Cerebellar nuclear complex (tissue), 1 donor: Measurements from ENCODE around the gene DCST1.

Experiments used
- DNase-seq, 2 experiments: peaks; one replicate each; lab custom pipeline; 2025; lab: John Stamatoyannopoulos, UW

Gene DCST1

GRCh38 chr1:155073377-155074242 is 40.0 kb downstream of the DCST1 start:
- no peak for DNase-seq

DNA sequence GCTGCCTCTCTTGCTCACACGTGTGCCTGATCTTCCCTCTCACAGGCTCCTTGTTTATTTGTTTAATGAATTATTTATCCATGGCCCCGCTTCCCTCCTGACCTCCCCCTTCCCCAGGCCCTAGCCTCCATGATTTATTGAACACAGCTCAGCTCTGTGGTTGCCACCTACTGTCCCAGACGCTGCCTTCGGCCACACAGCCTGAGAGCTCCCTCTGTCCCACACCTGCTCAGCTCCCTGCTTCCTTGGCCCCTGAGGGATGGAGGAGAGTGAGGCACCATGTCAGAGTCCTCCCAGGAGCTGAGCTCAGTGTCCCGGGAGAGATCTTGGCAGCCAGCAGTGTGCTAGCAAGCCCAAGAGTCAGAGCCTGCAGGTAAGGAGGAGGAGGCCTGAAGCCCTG is 41.9 kb downstream of the DCST1 start:
- DNase-seq = no peak

DNA sequence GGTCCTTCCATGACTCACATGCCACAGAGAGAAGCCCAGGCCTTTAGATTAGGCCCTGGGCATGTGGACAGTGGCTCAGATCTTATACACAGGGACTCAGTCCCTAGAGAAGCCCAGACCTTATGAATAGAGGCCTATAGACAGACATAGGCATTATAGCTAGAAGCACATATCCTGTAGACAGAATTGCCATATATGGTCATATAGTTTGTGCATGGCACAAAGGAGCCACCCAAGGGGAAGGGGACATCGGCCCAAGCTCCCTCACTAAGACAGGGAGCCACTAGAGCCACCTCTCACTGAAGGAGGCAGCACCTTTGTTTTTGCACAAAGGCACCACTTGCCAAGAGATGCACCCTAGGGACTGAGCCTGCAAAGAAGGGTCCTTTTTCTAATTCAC is 42.7 kb downstream of the DCST1 start:
- no peak for DNase-seq

- no peak for DNase-seq
These were observed 43.7 kb downstream of the DCST1 start for GRCh38 chr1:155077346-155077745.

- no peak for DNase-seq
These were observed 44.3 kb downstream of the DCST1 start for GRCh38 chr1:155077758-155078445.

DNA sequence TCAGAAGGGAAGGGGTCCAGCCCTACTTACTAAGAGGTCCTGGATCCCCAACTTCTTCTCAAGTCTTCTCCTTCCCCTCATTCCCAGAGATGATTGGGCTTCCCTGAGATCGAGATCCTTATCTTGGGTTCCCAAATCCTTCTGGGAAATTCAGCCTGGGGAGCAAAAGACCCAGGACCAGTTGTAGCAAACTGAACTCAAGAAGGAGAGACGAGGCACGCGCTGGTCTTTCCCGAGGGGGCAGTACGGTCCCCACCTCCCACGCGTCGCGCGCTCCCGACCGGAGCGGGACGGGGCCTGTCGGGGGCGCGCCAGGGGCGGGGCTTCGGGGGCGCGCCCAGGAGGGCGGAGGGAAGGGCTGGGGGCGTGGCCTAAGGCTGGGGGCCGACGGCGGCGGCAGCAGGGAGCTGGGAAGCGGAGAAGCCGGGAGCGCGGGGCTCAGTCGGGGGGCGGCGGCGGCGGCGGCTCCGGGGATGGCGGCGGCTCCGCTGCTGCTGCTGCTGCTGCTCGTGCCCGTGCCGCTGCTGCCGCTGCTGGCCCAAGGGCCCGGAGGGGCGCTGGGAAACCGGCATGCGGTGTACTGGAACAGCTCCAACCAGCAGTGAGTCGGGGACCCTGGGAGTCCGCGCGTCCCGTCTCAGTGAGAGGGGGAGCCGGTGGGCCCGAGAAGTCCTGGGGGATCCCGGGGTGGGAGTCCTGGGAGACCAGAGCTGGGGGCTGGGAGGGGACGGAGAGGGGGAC is 45.0 kb downstream of the DCST1 start, which contains the start of gene EFNA3:
Gene EFNA3, plus strand, starts transcription at position 369 of the 741 bp plus-strand sequence. Its CDS starts 105 bp downstream, at position 474.
- no peak for DNase-seq

DNA sequence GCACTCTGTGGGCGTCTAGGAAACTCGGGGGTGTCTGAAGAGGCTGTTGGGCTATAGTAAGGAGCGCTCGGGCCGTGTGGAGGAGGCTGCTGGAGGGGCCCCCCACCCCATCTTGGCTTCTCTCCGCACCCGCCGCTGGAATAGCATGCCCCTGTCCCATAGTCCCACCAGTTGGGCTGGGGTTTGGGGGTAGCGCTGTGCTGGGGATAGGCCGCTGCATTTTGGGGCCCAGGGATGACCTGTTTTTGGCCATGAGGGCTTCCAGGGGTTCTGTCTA is 45.5 kb downstream of the DCST1 start:
- no peak for DNase-seq

DNA sequence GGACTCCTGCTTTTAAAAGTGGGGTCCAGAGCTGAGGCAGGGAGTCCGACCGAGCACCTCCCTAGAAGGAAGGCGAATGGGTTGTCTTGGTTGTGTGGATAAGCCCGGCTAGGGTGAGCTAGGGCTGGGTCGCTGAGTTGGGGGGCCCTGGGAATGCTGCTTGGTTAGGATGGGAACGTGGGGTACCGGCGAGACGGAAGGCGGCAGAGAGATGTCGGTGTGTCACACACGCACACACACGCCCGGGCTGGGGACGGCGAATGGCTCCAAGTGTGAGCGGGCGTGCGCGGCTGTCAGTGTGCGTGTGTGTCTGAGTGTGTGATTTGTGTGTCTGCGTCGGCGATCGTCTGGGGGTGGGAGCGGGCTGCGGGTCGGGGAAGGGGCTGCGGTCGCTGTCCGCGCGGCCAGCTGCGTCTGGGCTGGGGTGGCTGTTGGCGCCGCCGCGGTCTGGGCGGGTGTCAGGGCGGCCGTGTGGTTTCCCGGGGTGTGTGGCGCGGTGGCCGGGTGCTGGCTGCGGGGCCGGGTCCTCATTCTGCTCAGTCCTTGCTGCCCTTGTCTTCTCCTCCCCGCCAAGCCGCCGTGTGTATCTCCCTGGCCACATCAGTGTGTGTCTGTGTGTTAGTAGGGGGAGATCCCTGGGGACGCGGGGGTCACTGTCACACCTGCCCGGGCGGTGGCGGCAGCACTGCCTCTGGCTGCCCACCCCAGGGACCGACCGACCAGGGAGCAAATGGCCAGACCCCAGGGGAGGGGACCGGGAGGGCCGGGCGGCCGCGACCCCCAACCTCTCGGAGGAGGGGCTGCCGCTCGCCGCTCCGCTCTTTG is 46.1 kb downstream of the DCST1 start:
- no peak for DNase-seq

- no peak for DNase-seq
These were observed 46.9 kb downstream of the DCST1 start for GRCh38 chr1:155080312-155081228.

- DNase-seq = no peak
These were observed 48.1 kb downstream of the DCST1 start for GRCh38 chr1:155081472-155082300.

DNA sequence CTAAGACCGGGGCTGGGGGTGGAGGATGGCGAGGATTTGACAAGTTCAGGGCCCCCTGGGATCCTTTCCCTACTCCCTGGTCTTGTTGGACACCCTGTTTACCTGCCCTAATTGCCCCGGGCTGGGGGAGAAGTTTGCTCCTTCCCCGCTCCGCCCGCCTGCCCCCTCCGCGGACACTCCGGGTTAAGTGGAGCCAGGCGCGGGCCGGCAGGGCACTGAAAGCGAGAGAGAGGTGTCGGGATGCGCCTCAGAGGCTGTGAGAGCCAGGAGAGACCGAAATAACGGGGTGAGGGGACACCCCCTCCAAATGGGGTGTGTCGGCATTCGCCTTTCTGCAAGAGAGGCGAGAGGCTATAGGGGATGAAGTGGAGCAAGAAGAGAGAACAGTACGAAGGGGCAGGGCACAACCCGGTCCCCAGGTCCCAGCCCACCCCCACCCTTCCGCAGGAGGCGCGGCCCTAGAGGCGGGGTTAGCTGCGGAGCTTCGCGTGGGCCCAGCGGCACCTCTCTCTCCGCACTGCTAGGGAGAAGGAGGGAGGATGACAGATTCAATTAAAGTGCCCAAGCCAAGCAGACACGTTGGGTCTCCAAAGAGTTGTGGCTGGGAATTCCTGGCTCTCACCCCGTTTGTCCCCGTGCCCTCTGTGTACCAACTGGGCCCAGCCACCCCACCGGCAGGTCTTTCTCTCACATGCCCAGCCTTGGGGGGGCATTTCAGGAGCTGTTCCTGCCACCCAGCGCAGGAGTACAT is 48.9 kb downstream of the DCST1 start:
- no peak for DNase-seq

DNA sequence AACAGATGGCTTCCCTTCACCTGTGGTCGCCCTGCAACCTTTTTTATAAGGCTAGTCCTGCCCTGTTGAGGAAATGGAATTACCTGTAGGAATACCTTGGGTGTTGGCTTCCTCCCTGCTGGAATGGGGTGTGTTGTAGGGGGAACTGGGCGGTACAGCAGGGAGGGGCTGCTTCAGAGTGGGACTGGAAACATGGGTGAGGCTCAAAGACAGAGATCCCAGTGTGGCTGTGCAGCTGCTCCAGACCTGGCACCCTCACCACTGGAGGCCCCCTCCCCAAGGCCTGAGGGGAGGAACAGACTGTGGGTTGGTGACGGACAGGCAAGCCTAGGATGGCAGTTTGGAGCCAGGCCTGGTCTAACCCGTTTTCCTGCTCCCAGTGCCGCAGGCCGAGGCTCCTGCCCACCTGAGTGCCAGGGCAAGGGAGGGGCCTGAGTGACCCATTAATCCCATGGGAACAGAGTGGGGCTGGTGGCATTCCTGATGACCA is 49.5 kb downstream of the DCST1 start:
- no peak for DNase-seq

DNA sequence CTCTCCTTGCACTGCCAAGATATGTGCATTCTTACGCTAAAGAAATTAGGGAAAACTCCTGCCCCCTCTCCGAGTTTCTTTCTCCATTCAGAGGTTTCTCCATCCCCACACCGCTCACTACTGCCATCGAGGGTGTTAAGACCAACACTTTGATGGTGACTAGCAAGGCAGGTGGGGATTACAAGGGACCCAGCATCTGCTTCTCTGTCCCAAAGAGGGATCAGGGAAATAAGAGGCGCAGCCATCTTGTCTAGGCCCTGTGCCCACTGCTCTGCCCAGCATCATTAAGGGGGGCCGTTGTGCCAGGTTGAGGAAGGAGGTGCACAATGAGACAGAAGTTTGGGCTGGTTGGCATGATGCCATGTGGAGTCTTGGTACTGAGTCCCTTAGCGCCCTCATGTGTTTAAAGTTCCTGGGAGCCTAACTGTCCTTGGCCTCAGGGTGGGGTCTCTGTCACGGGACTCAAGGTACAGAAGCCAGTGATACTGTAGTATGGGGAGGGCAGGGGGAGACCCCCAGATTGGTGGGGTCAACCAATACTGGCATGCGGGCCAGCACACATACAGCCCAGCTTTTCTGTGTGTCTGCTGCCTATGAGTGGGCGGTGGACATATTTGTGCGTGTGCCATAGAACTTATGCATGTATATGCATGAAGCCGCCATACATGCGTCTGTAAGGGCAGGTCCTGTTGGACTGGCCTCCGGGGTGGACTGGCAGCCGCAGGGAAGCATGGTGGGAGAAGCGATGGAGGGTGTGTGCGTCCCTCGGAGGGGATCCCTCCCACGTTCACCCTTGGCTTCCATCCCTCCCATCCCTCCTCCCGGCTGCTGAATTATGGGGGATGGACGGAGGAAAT is 50.5 kb downstream of the DCST1 start:
- DNase-seq = no peak

DNA sequence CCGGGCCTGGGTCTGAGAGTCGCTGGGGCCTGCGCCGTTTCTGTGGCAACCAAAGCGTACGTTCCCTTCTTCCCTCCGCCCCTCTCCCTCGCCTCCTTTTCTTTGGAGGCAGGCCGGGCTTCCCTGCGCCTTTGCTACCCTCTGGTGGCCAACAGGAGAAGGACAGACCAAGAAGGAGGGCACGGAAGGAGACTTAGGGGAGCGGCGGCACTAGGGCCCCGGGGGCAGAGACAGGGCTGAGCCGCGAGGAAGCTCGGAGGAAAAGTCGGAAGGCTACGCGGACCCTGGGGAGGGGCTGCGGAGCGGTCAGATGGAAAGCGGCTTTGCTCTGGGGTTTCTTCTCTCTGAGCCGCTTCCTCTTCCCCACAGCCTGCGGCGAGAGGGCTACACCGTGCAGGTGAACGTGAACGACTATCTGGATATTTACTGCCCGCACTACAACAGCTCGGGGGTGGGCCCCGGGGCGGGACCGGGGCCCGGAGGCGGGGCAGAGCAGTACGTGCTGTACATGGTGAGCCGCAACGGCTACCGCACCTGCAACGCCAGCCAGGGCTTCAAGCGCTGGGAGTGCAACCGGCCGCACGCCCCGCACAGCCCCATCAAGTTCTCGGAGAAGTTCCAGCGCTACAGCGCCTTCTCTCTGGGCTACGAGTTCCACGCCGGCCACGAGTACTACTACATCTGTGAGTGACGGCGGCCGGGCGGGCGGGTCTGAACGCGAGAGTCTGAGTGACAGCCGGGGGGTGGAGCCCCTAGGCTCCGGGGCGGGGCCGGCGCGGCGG is 51.3 kb downstream of the DCST1 start:
- DNase-seq = peak; percentile 71 to 92

DNA sequence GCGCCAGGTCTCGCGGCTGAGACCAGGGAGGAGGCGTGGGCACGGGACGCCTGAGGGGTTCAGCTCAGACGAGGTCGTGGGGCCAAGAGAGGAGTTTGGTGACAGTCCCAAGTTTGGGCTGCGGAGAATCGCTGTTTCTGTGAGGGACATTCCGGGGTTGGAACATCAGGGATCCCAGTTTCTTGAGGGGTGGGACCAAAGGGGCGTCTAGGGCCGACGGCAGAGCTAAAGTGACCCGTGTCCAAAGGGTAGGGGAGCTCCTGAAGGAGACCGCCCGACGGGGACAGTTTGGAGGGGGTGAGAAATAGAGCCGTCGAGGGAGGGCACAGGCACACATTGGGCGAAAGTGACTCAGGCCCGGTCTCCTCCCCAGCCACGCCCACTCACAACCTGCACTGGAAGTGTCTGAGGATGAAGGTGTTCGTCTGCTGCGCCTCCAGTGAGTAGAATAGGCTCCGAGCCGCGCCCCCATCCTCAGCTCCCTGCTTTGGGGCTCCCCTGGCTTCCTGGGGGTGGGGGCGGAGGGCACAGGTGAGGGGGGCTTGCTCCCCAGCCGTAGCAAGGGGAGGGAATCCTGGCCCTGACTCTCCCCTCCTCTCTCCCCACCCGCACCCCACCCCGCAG is 52.0 kb downstream of the DCST1 start:
- DNase-seq = no peak

- DNase-seq = no peak
These were observed 52.6 kb downstream of the DCST1 start for GRCh38 chr1:155086128-155086741.
